SK-N-SH treated with all-trans-retinoic acid at 6 μM for 48 hours (cell line): ENCODE measurements around the gene PUM2.

Experiments
- ATAC-seq: fragments of 200-7000 bp; cut with Tn5 transposase; 3 replicates; pipeline ENCODE4 v1.9.1; 2020; ENCODE audit warnings: mild to moderate bottlenecking, moderate library complexity
- ARNTL ChIP-seq: fragments of 450-650 bp; formaldehyde crosslinking; IDR thresholded peaks from 2 replicates; pipeline ENCODE4 v1.5.0; 2020; ENCODE audit warnings: low read depth, mild to moderate bottlenecking, moderate library complexity, borderline replicate concordance
- BACH2 ChIP-seq: fragments of 250-450 bp; sonication (Bioruptor Pico); IDR thresholded peaks from 2 replicates; pipeline ENCODE4 v1.9.0; 2021; ENCODE audit warnings: mild to moderate bottlenecking, borderline replicate concordance
- ESRRG ChIP-seq: fragments of 250-450 bp; sonication (Bioruptor Pico); IDR thresholded peaks from 2 replicates; pipeline ENCODE4 v1.6.1; 2021; ENCODE audit warnings: mild to moderate bottlenecking
- GLIS3 ChIP-seq: fragments of 250-450 bp; sonication (Bioruptor Pico); IDR thresholded peaks from 2 replicates; pipeline ENCODE4 v1.5.0; 2020; ENCODE audit warnings: mild to moderate bottlenecking, moderate library complexity
- ISL1 ChIP-seq: fragments of 250-450 bp; sonication (Bioruptor Pico); IDR thresholded peaks from 2 replicates; pipeline ENCODE4 v2.1.2; 2022; ENCODE audit warnings: mild to moderate bottlenecking, moderate library complexity
- PPARA ChIP-seq: fragments of 250-450 bp; sonication (Bioruptor Pico); IDR thresholded peaks from 2 replicates; pipeline ENCODE4 v1.5.0; 2020; ENCODE audit warnings: mild to moderate bottlenecking, borderline replicate concordance
- SNAI2 ChIP-seq: fragments of 250-450 bp; sonication (Bioruptor Pico); IDR thresholded peaks from 2 replicates; pipeline ENCODE4 v1.5.0; 2020; ENCODE audit warnings: mild to moderate bottlenecking, moderate library complexity
- TCF4 ChIP-seq: fragments of 250-450 bp; sonication (Bioruptor Pico); IDR thresholded peaks from 2 replicates; pipeline ENCODE4 v1.8.0; 2021; ENCODE audit warnings: mild to moderate bottlenecking, moderate library complexity, borderline replicate concordance
- TOX ChIP-seq: fragments of 250-450 bp; sonication (Bioruptor Pico); IDR thresholded peaks from 2 replicates; pipeline ENCODE4 v1.8.0; 2021; ENCODE audit warnings: mild to moderate bottlenecking, moderate library complexity, borderline replicate concordance
- ZC3H10 ChIP-seq: fragments of 250-450 bp; sonication (Bioruptor Pico); IDR thresholded peaks from 2 replicates; pipeline ENCODE4 v1.5.1; 2021; ENCODE audit warnings: mild to moderate bottlenecking, moderate library complexity
- ZFP3 ChIP-seq: fragments of 250-450 bp; sonication (Bioruptor Pico); IDR thresholded peaks from 2 replicates; pipeline ENCODE4 v1.5.0; 2020; ENCODE audit warnings: mild to moderate bottlenecking, moderate library complexity
- ZFP30 ChIP-seq: fragments of 450-650 bp; formaldehyde crosslinking; IDR thresholded peaks from 2 replicates; pipeline ENCODE4 v1.5.0; 2022; ENCODE audit warnings: mild to moderate bottlenecking, moderate library complexity
- ZNF565 ChIP-seq: fragments of 450-650 bp; formaldehyde crosslinking; conservative IDR thresholded peaks from 2 replicates; pipeline ENCODE4 v1.5.0; 2020; ENCODE audit warnings: low read depth, mild to moderate bottlenecking, moderate library complexity
- ZNF70 ChIP-seq: fragments of 450-650 bp; formaldehyde crosslinking; IDR thresholded peaks from 2 replicates; pipeline ENCODE4 v1.5.0; 2020; ENCODE audit warnings: mild to moderate bottlenecking, moderate library complexity
- ZNF8 ChIP-seq: fragments of 450-650 bp; formaldehyde crosslinking; IDR thresholded peaks from 2 replicates; pipeline ENCODE4 v1.5.0; 2020; ENCODE audit warnings: mild to moderate bottlenecking, moderate library complexity
- TF ChIP-seq, protein P1 (sequence below): fragments of 250-450 bp; sonication (Bioruptor Pico); IDR thresholded peaks from 2 replicates; pipeline ENCODE4 v1.8.0; 2020; ENCODE audit warnings: mild to moderate bottlenecking, moderate library complexity, borderline replicate concordance
- TF ChIP-seq, protein P2 (sequence below): fragments of 250-450 bp; sonication (Bioruptor Pico); IDR thresholded peaks from 2 replicates; pipeline ENCODE4 v1.8.0; 2021; ENCODE audit warnings: low read depth, mild to moderate bottlenecking, moderate library complexity, borderline replicate concordance
- TF ChIP-seq, protein P3 (sequence below): fragments of 250-450 bp; sonication (Bioruptor Pico); IDR thresholded peaks from 2 replicates; pipeline ENCODE4 v1.5.0; 2020; ENCODE audit warnings: mild to moderate bottlenecking, moderate library complexity

PUM2 gene

DNA sequence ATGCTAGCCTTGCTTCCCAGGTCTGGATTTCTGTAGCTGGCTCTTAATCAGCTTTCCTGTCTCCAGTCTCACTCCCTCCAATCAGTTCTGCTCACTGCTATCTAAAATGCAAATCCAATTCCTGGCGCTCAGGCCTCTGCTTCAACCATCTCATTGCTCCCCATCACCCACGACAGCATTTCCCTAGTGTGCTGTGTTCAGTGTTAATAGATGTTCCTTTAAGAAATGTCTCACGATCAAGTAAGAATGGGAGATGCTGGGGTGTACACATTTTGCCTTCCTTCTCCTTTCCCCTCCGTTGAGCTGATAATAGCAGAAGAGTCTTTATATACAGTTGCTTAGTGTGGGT lies 1.6 kb upstream of the PUM2 start:
- no peak for ATAC-seq
- no peak for TF ChIP-seq ZNF8 (CRISPR knock-in tag)
- TF ChIP-seq ARNTL (CRISPR knock-in tag) = no peak
- TF ChIP-seq, protein P1, sequence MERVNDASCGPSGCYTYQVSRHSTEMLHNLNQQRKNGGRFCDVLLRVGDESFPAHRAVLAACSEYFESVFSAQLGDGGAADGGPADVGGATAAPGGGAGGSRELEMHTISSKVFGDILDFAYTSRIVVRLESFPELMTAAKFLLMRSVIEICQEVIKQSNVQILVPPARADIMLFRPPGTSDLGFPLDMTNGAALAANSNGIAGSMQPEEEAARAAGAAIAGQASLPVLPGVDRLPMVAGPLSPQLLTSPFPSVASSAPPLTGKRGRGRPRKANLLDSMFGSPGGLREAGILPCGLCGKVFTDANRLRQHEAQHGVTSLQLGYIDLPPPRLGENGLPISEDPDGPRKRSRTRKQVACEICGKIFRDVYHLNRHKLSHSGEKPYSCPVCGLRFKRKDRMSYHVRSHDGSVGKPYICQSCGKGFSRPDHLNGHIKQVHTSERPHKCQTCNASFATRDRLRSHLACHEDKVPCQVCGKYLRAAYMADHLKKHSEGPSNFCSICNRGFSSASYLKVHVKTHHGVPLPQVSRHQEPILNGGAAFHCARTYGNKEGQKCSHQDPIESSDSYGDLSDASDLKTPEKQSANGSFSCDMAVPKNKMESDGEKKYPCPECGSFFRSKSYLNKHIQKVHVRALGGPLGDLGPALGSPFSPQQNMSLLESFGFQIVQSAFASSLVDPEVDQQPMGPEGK (CRISPR knock-in tag) = no peak
- TF ChIP-seq ZNF70 (CRISPR knock-in tag) = no peak
- TF ChIP-seq, protein P2, sequence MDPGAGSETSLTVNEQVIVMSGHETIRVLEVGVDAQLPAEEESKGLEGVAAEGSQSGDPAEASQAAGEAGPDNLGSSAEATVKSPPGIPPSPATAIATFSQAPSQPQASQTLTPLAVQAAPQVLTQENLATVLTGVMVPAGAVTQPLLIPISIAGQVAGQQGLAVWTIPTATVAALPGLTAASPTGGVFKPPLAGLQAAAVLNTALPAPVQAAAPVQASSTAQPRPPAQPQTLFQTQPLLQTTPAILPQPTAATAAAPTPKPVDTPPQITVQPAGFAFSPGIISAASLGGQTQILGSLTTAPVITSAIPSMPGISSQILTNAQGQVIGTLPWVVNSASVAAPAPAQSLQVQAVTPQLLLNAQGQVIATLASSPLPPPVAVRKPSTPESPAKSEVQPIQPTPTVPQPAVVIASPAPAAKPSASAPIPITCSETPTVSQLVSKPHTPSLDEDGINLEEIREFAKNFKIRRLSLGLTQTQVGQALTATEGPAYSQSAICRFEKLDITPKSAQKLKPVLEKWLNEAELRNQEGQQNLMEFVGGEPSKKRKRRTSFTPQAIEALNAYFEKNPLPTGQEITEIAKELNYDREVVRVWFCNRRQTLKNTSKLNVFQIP (CRISPR knock-in tag) = no peak
- TF ChIP-seq BACH2 = no peak
- no peak for TF ChIP-seq SNAI2
- TF ChIP-seq ISL1 (CRISPR knock-in tag) = no peak
- TF ChIP-seq, protein P3, sequence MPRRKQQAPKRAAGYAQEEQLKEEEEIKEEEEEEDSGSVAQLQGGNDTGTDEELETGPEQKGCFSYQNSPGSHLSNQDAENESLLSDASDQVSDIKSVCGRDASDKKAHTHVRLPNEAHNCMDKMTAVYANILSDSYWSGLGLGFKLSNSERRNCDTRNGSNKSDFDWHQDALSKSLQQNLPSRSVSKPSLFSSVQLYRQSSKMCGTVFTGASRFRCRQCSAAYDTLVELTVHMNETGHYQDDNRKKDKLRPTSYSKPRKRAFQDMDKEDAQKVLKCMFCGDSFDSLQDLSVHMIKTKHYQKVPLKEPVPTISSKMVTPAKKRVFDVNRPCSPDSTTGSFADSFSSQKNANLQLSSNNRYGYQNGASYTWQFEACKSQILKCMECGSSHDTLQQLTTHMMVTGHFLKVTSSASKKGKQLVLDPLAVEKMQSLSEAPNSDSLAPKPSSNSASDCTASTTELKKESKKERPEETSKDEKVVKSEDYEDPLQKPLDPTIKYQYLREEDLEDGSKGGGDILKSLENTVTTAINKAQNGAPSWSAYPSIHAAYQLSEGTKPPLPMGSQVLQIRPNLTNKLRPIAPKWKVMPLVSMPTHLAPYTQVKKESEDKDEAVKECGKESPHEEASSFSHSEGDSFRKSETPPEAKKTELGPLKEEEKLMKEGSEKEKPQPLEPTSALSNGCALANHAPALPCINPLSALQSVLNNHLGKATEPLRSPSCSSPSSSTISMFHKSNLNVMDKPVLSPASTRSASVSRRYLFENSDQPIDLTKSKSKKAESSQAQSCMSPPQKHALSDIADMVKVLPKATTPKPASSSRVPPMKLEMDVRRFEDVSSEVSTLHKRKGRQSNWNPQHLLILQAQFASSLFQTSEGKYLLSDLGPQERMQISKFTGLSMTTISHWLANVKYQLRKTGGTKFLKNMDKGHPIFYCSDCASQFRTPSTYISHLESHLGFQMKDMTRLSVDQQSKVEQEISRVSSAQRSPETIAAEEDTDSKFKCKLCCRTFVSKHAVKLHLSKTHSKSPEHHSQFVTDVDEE (CRISPR knock-in tag) = no peak

DNA sequence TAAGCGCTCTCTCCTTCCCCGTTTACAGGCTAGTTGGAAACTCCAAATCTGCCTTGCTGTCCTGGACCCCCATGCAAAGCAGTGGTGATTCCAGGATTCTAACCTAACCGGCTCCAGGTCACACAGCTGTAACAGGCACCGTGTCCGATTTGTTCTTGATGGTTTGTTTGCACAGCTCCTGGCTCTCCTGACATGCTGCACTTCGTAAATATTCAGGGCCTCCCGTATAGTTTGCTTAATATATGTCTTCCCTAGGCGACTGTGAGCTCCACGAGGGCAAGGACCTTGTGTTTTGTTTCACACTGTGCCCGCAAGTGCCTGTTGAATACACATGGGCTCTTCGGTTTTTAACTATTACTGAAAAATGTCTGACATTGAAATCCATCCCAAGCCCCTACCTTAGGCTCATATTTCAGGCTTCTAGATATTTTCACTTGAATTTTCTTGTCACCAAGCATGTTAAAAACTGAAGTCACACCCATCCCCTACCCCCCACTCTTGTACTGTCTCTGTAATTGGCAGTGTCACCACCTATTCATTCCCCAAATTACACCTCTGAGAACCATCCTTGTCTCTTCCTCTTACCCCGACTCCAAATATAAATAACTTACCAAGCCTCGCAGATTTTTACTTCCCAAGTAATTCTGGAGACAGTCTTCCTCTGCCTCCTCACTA lies 1.0 kb upstream of the PUM2 start:
- ATAC-seq = 0 out of 3 replicates have a peak, but pooled peaks have one; percentile 0
- TF ChIP-seq, protein P3 (CRISPR knock-in tag) = no peak
- no peak for TF ChIP-seq ZNF8 (CRISPR knock-in tag)
- no peak for TF ChIP-seq BACH2
- no peak for TF ChIP-seq ZFP30 (CRISPR knock-in tag)
- TF ChIP-seq ZNF565 (CRISPR knock-in tag) = no peak
- no peak for TF ChIP-seq ARNTL (CRISPR knock-in tag)
- TF ChIP-seq PPARA = no peak
- no peak for TF ChIP-seq ZFP3
- TF ChIP-seq, protein P1 (CRISPR knock-in tag) = no peak
- TF ChIP-seq ZC3H10 = no peak
- TF ChIP-seq ISL1 (CRISPR knock-in tag) = no peak
- no peak for TF ChIP-seq TOX (CRISPR knock-in tag)
- TF ChIP-seq, protein P2 (CRISPR knock-in tag) = no peak
- TF ChIP-seq TCF4 (CRISPR knock-in tag) = no peak
- TF ChIP-seq GLIS3 (CRISPR knock-in tag) = no peak
- no peak for TF ChIP-seq ESRRG (CRISPR knock-in tag)
